ENCODE measurements around the gene MAML2. TPM values are rescaled to one million over a fixed set of nuclear protein-coding genes. Genes with fewer than 3 reads are reported as not detected.
A peak's percentile ranks its signal among the peaks of the same experiment; 100 is the strongest.

The MAML2 gene
- total and polyA plus RNA-seq, 2 experiments from 2014 or later: 2.0 to 7.1 TPM

GRCh38 chr11:96156379-96156722 lies 186.6 kb downstream of the MAML2 start:
- TF ChIP-seq JUNB (IDR thresholded peaks at IDR 0.05; ENCODE audit: unreplicated experiment) (no peak), NANOG (IDR thresholded peaks at IDR 0.05; ENCODE audit: borderline replicate concordance) (no peak), EZH2 (IDR thresholded peaks at IDR 0.05; ENCODE audit: low read depth, unreplicated experiment) (no peak), POLR2AphosphoS5 (IDR thresholded peaks at IDR 0.05; ENCODE audit: low read depth) (no peak), ZNF331 (CRISPR knock-in tag; IDR thresholded peaks at IDR 0.05; ENCODE audit: low read depth) (no peak), ZNF114 (CRISPR knock-in tag; IDR thresholded peaks at IDR 0.05) (no peak)
- TF ChIP-seq, protein P1, sequence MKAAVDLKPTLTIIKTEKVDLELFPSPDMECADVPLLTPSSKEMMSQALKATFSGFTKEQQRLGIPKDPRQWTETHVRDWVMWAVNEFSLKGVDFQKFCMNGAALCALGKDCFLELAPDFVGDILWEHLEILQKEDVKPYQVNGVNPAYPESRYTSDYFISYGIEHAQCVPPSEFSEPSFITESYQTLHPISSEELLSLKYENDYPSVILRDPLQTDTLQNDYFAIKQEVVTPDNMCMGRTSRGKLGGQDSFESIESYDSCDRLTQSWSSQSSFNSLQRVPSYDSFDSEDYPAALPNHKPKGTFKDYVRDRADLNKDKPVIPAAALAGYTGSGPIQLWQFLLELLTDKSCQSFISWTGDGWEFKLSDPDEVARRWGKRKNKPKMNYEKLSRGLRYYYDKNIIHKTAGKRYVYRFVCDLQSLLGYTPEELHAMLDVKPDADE (IDR thresholded peaks at IDR 0.05): no peak
- Mint-ChIP-seq H3K27ac (no peak overlapping the region), H3K27me3 (ENCODE audit: insufficient read depth, low read depth, poor library complexity) (peaks cover 3% of the 10 kb centered on the region), H3K4me3 (no peak overlapping the region), H3K9me3 (no peaks in the 10 kb centered on the region), H3K4me1 (peaks cover 45% of the 10 kb centered on the region), H3K36me3 (ENCODE audit: low read depth) (no peaks in the 10 kb centered on the region)
- H4K20me1 ChIP-seq (replicated peaks; ENCODE audit: insufficient read depth): no peaks in the 10 kb centered on the region
- H3K4me1 ChIP-seq (ENCODE audit: insufficient read depth): peaks cover 57% of the 10 kb centered on the region
- H2AFZ ChIP-seq: no peak overlapping the region
- H3K79me2 ChIP-seq (replicated peaks; ENCODE audit: insufficient read depth): no peaks in the 10 kb centered on the region
- H3K9me2 ChIP-seq (ENCODE audit: insufficient read depth): no peaks in the 10 kb centered on the region; the same call in 1 of the 2 replicates
- H3F3A ChIP-seq (replicated peaks; ENCODE audit: low read depth): no peaks in the 10 kb centered on the region; the same call in 1 of the 2 replicates
- no peak for DNase-seq (ENCODE audit: low spot score)
- no peaks in the 10 kb centered on the region for H3K27me3 ChIP-seq (ENCODE audit: insufficient read depth)
- H3K4me3 ChIP-seq: no peak overlapping the region
- 0 out of 2 replicates have a peak overlapping the region, but pooled peaks have one; percentile 34 for H3K27ac ChIP-seq (ENCODE audit: low read depth)
- no peak for ATAC-seq
- no peaks in the 10 kb centered on the region for H3K36me3 ChIP-seq (ENCODE audit: insufficient read depth)
- peak overlapping the region; percentile 33; the same call in 1 of the 2 replicates for H3K4me2 ChIP-seq

DNA sequence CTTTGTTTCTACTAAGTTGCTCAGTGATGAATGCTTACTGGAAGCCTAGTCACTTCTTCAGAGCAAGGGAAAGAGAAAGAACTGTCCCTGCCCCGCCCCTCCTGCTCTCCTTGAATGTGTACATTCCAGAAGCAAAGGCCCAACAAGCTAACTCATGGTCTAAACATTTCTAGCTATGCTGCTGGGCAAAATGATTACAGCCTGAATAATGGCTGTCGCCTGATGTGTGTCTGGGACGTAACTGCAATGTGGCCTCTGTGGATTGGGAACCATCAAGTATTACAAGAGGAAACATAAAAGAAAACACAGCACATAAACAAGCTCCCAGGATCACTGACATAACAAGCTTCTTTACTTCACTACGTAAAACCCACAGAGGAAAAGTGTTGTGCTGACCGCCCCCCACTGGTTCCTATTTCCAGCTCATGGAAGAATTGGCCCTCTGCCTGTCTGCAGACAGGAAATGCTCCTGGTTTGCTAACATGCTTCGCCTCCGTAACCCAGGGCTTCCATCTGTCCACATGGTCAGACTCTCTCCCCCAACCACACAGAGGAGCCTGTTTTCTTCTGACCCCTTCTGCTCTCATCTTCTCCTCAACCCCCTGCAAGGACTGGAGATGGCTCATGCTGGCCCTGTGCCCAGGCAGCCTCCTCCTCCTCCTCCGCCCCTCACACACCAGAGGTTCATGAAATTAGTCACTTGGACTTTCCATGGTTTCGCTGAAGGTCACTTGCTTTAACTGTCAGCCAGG lies 187.2 kb downstream of the MAML2 start:
- H3K27ac Mint-ChIP-seq: no peak overlapping the region
- 0 out of 2 replicates have a peak overlapping the region, but pooled peaks have one; percentile 34 for H3K27ac ChIP-seq (ENCODE audit: low read depth)
- no peaks in the 10 kb centered on the region; the same call in 1 of the 2 replicates for H3K9me2 ChIP-seq (ENCODE audit: insufficient read depth)
- no peak overlapping the region for H2AFZ ChIP-seq
- H3K4me3 Mint-ChIP-seq: no peak overlapping the region
- no peaks in the 10 kb centered on the region for H3K9me3 Mint-ChIP-seq
- no peaks in the 10 kb centered on the region for H3K36me3 ChIP-seq (ENCODE audit: insufficient read depth)
- no peaks in the 10 kb centered on the region for H3K27me3 ChIP-seq (ENCODE audit: insufficient read depth)
- H3K27me3 Mint-ChIP-seq (ENCODE audit: insufficient read depth, low read depth, poor library complexity): peaks cover 3% of the 10 kb centered on the region
- H3K4me2 ChIP-seq: peak overlapping the region; percentile 33; the same call in 1 of the 2 replicates
- no peaks in the 10 kb centered on the region for H4K20me1 ChIP-seq (replicated peaks; ENCODE audit: insufficient read depth)
- no peaks in the 10 kb centered on the region for H3K79me2 ChIP-seq (replicated peaks; ENCODE audit: insufficient read depth)
- peak; percentile 67 for DNase-seq (ENCODE audit: low spot score)
- TF ChIP-seq CTCF (conservative IDR thresholded peaks at IDR 0.05; ENCODE audit: low read depth in 2 of 2) (peak; percentile 25 to 52; a peak in 3 of 4 replicates), JUNB (IDR thresholded peaks at IDR 0.05; ENCODE audit: unreplicated experiment) (no peak), ZNF114 (CRISPR knock-in tag; IDR thresholded peaks at IDR 0.05) (no peak), EZH2phosphoT487 (IDR thresholded peaks at IDR 0.05; ENCODE audit: unreplicated experiment) (no peak), POLR2AphosphoS5 (IDR thresholded peaks at IDR 0.05; ENCODE audit: low read depth) (no peak)
- TF ChIP-seq, protein P1 (IDR thresholded peaks at IDR 0.05): no peak
- peak; percentile 38 for ATAC-seq
- H3K4me3 ChIP-seq: no peak overlapping the region
- peaks cover 39% of the 10 kb centered on the region for H3K4me1 Mint-ChIP-seq
- H3K4me1 ChIP-seq (ENCODE audit: insufficient read depth): peaks cover 52% of the 10 kb centered on the region
- no peaks in the 10 kb centered on the region; the same call in 1 of the 2 replicates for H3F3A ChIP-seq (replicated peaks; ENCODE audit: low read depth)
- H3K36me3 Mint-ChIP-seq (ENCODE audit: low read depth): no peaks in the 10 kb centered on the region

Measured in GM23338 (cell line).